Liver (tissue), 9 donors: Measurements from ENCODE around the gene EVA1C. TPM values are rescaled to one million over a fixed set of nuclear protein-coding genes. Genes with fewer than 3 reads are reported as not detected.
"Not testable (repeated sequence)": the region's sequence is repeated elsewhere in the genome, so short reads cannot be mapped to it uniquely, and the experiment has no call there.

ENCODE experiments used
- DNase-seq: peaks from one replicate; pipeline ENCODE4 v3.0.0-alpha.2; 2017; ENCODE audit warnings: low spot score
- H3K27ac ChIP-seq, 2 donors: one replicate each; pipeline ENCODE4 v1.7.0; 2013; ENCODE audit warnings: inconsistent platforms in 2 of 2, low read length in 2 of 2, control low read depth in 1 of 2, low read depth in 1 of 2, mild to moderate bottlenecking in 1 of 2
- H3K27me3 ChIP-seq, 4 donors: one replicate each; pipeline versions ENCODE4 v1.6.1 to v1.7.0; 2013; ENCODE audit warnings: low read length in 3 of 4, inconsistent platforms in 1 of 4, mild to moderate bottlenecking in 1 of 4, moderate library complexity in 1 of 4; ENCODE audit not compliant: control insufficient read depth in 4 of 4, insufficient read depth in 4 of 4
- H3K36me3 ChIP-seq, 4 donors: one replicate each; pipeline versions ENCODE4 v1.6.1 to v1.7.0; 2013; ENCODE audit warnings: low read length in 3 of 4, mild to moderate bottlenecking in 3 of 4, low read depth in 1 of 4, moderate library complexity in 1 of 4; ENCODE audit not compliant: control insufficient read depth in 4 of 4, insufficient read depth in 3 of 4
- H3K4me1 ChIP-seq, 4 donors: one replicate each; pipeline versions ENCODE4 v1.6.1 to v1.7.0; 2013; ENCODE audit warnings: low read length in 3 of 4, mild to moderate bottlenecking in 3 of 4, moderate library complexity in 1 of 4; ENCODE audit not compliant: control insufficient read depth in 4 of 4, insufficient read depth in 4 of 4
- H3K4me3 ChIP-seq, 3 donors: one replicate each; pipeline versions ENCODE4 v1.6.1 to v1.7.0; 2013; ENCODE audit warnings: low read length in 3 of 3, control low read depth in 1 of 3, low read depth in 1 of 3, mild to moderate bottlenecking in 1 of 3
- H3K9ac ChIP-seq, 2 donors: one replicate each; pipeline ENCODE4 v1.7.0; 2013; ENCODE audit warnings: low read length in 2 of 2, mild to moderate bottlenecking in 2 of 2, moderate library complexity in 2 of 2, control low read depth in 1 of 2, low read depth in 1 of 2
- H3K9me3 ChIP-seq, 4 donors: one replicate each; pipeline versions ENCODE4 v1.6.1 to v1.7.0; 2013; ENCODE audit warnings: low read length in 3 of 4; ENCODE audit not compliant: control insufficient read depth in 4 of 4
- EGR1 ChIP-seq, 2 donors: IDR thresholded peaks; 2 replicates each; pipeline ENCODE4 v1.6.1; 2016 to 2018; ENCODE audit warnings: antibody characterized with exemption in 2 of 2, low read depth in 2 of 2
- FOXA1 ChIP-seq: IDR thresholded peaks from 2 replicates; pipeline ENCODE4 v1.6.1; 2016; ENCODE audit warnings: antibody characterized with exemption
- FOXA2 ChIP-seq: IDR thresholded peaks from 2 replicates; pipeline ENCODE4 v1.6.1; 2016; ENCODE audit warnings: antibody characterized with exemption
- HNF4G ChIP-seq: IDR thresholded peaks from 2 replicates; pipeline ENCODE4 v1.6.1; 2016; ENCODE audit warnings: antibody characterized with exemption
- JUND ChIP-seq, 2 donors: IDR thresholded peaks; 2 replicates each; pipeline ENCODE4 v1.6.1; 2016; ENCODE audit warnings: antibody characterized with exemption in 2 of 2
- NR2F2 ChIP-seq: IDR thresholded peaks from 2 replicates; pipeline ENCODE4 v1.6.1; 2016; ENCODE audit warnings: antibody characterized with exemption
- RAD21 ChIP-seq, 2 donors: IDR thresholded peaks; 2 replicates each; pipeline ENCODE4 v1.6.1; 2016; ENCODE audit warnings: antibody characterized with exemption in 2 of 2, mild to moderate bottlenecking in 2 of 2
- RXRA ChIP-seq, 2 donors: IDR thresholded peaks; 2 replicates each; pipeline ENCODE4 v1.6.1; 2017 to 2018; ENCODE audit warnings: antibody characterized with exemption in 2 of 2, mild to moderate bottlenecking in 1 of 2
- SP1 ChIP-seq: IDR thresholded peaks from 2 replicates; pipeline ENCODE4 v1.6.1; 2018; ENCODE audit warnings: antibody characterized with exemption, mild to moderate bottlenecking
- YY1 ChIP-seq: IDR thresholded peaks from 2 replicates; pipeline ENCODE4 v1.6.1; 2016; ENCODE audit warnings: antibody characterized with exemption, mild to moderate bottlenecking
- WGBS: extraction: QIAGEN DNeasy Blood & Tissue Kit; methylation state at CpG from one replicate; pipeline ENCODE4 v1.1.7; 2013; 5-methylcytosine and 5-hydroxymethylcytosine counted together
- polyA plus RNA-seq, 2 donors: library from polyadenylated mRNA; stranded (reverse) in 1 of 2; unstranded in 1 of 2; fragments of 200-250 nt in 1 of 2; fragments of >200 nt in 1 of 2; fragmentation: Nextera tagmentation in 1 of 2; extraction: Ambion mirVana in 1 of 2; gene quantifications; one replicate each; pipeline versions ENCODE4 v1.2.1 to v1.2.3, GENCODE V29; 2013 to 2015
- total RNA-seq, 2 donors: library from RNA; depleted of rRNA; stranded (reverse); fragments of >200 nt; gene quantifications; one replicate each; pipeline ENCODE4 v1.2.3, GENCODE V29; 2014
- TF ChIP-seq, protein P1 (sequence below): fragments of 150-350 bp; IDR thresholded peaks from 2 replicates; pipeline ENCODE4 v1.5.1; 2017; ENCODE audit warnings: improper control_type of control experiment, low read depth, low read length; ENCODE audit not compliant: missing input control
- TF ChIP-seq, protein P2 (sequence below): IDR thresholded peaks from 2 replicates; pipeline ENCODE4 v1.6.1; 2016; ENCODE audit warnings: antibody characterized with exemption
- TF ChIP-seq, protein P3 (sequence below): IDR thresholded peaks from 2 replicates; pipeline ENCODE4 v1.6.1; 2016; ENCODE audit warnings: antibody characterized with exemption
- TF ChIP-seq, protein P4 (sequence below): IDR thresholded peaks from 2 replicates; pipeline ENCODE4 v1.6.1; 2016; ENCODE audit warnings: antibody characterized with exemption, mild to moderate bottlenecking
- TF ChIP-seq, protein P5 (sequence below): IDR thresholded peaks from 2 replicates; pipeline ENCODE4 v1.6.1; 2016; ENCODE audit warnings: antibody characterized with exemption
- donor health status: healthy.
- donor health status: healthy.
- donor health status: healthy.
- donor health status: healthy.
- donor health status: healthy.

EVA1C gene
- total and polyA plus RNA-seq, 4 donors = 0.47 to 3.3 (median 2.4) TPM

DNA sequence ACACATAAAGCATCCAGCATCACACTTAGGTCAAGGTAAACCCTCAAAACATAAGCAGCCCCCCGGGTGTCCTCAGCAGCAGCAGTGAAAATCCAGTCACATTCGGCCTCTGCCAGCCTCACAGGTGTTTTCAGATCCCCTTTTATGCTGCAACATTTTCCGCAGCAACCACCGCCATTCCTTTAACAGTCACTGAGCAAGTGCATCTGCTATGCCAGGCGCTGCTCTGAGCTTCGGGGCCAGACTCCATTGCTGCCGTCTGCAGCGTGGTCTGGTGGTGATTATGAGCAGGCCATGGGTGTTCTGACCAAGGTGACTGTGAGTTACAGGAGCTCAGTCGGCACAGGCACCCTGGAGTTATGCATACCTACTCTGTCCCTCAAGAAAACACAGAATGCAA is 24.2 kb upstream of the EVA1C start (continued):
- TF ChIP-seq EGR1 (IDR thresholded peaks at IDR 0.05; ENCODE audit: low read depth in 2 of 2) (no peak), YY1 (no peak)
- TF ChIP-seq, protein P1, sequence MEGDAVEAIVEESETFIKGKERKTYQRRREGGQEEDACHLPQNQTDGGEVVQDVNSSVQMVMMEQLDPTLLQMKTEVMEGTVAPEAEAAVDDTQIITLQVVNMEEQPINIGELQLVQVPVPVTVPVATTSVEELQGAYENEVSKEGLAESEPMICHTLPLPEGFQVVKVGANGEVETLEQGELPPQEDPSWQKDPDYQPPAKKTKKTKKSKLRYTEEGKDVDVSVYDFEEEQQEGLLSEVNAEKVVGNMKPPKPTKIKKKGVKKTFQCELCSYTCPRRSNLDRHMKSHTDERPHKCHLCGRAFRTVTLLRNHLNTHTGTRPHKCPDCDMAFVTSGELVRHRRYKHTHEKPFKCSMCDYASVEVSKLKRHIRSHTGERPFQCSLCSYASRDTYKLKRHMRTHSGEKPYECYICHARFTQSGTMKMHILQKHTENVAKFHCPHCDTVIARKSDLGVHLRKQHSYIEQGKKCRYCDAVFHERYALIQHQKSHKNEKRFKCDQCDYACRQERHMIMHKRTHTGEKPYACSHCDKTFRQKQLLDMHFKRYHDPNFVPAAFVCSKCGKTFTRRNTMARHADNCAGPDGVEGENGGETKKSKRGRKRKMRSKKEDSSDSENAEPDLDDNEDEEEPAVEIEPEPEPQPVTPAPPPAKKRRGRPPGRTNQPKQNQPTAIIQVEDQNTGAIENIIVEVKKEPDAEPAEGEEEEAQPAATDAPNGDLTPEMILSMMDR = no peak

DNA sequence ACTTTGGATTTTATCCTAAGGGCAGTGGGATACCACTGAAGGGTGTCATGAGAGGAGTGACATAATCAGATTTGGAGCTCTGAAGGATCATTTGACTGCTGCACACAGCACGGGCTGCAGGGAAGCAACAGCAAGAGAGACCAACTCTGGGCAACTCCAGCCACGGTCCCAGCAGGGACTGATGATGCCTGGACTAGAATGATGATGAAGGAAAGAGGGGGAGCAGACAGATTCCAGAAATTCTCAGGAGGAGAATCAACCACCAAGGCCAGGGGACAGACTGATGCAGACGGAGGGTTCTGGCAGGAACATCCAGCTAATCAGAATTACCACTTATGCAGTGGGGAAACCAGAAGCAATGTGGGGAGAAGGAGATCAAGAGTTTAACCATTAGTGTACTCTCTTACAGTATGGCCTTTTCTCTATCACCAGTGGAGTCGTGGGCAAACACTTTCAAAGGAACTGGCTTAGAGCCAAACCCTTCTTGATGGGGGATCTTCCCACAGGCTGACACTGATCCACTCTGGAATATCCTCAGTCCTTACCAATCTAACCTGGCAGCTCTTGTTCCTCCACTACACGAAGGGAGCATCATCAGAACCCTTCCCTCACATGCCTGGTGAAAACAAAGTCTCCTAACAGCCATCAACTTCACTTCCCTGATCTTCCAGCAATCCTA is 23.0 kb upstream of the EVA1C start:
- Histone ChIP-seq H3K4me1 (peaks cover 3 to 35% (median 18%) of the 10 kb centered on the region in 4 donors), H3K27me3 (no peaks in the 10 kb centered on the region), H3K36me3 (peaks cover 0 to 2% (median under 1%) of the 10 kb centered on the region in 4 donors), H3K9ac (no peak overlapping the region), H3K4me3 (no peak overlapping the region), H3K27ac (no peak overlapping the region), H3K9me3 (no peaks in the 10 kb centered on the region)
- 83% methylated on average over 5 of the region's 5 CpGs for WGBS
- TF ChIP-seq JUND (IDR thresholded peaks at IDR 0.05) (no peak), RAD21 (IDR thresholded peaks at IDR 0.05) (no peak), FOXA1 (no peak), NR2F2 (no peak), SP1 (no peak), EGR1 (IDR thresholded peaks at IDR 0.05; ENCODE audit: low read depth in 2 of 2) (no peak), RXRA (IDR thresholded peaks at IDR 0.05) (no peak), FOXA2 (no peak)
- TF ChIP-seq, protein P2, sequence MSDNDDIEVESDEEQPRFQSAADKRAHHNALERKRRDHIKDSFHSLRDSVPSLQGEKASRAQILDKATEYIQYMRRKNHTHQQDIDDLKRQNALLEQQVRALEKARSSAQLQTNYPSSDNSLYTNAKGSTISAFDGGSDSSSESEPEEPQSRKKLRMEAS = no peak
- DNase-seq = no peak

DNA sequence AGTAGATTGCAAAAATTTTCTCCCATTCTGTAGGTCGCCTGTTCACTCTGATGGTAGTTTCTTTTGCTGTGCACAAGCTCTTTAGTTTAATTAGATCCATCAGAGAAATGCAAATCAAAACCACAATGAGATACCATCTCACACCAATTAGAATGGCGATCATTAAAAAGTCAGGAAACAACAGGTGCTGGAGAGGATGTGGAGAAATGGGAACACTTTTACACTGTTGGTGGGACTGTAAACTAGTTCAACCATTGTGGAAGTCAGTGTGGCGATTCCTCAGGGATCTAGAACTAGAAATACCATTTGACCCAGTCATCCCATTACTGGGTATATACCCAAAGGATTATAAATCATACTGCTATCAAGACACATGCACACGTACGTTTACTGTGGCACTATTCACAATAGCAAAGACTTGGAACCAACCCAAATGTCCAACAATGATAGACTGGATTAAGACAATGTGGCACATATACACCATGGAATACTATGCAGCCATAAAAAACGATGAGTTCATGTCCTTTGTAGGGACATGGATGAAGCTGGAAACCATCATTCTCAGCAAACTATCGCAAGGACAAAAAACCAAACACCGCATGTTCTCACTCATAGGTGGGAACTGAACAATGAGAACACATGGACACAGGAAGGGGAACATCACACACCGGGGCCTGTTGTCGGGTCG is 21.8 kb upstream of the EVA1C start:
- H3K27ac ChIP-seq, H3K27me3 ChIP-seq, H3K9me3 ChIP-seq, DNase-seq, H3K4me3 ChIP-seq, H3K9ac ChIP-seq, H3K36me3 ChIP-seq: not testable (repeated sequence)
- H3K4me1 ChIP-seq = peaks cover 3 to 35% (median 18%) of the 10 kb centered on the region in 4 donors
- whole genome bisulfite sequencing = 94% methylated on average over 9 of the region's 11 CpGs

DNA sequence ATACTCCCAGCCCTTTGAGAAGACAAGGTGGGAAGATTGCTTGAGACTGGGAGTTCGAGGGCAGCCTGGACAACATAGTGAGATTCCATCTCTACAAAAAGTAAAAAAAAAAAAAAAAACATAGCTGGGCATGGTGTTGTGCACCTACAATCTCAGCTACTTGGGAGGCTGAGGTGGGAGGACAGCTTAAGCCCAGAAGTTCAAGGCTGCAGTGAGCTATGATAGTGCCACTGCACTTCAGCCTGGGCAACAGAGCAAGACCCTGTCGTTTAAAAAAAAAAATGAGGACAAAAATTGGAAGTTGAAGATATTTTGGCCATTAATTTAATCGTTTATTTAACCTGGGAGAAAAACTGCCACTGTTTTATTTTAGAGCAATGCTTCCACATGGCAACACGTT is 20.8 kb upstream of the EVA1C start:
- Histone ChIP-seq H3K4me1 (peaks cover 3 to 28% (median 15%) of the 10 kb centered on the region in 4 donors), H3K27ac (no peak overlapping the region), H3K4me3 (peak overlapping the region; percentile 74 to 98 (median 95)), H3K36me3 (peaks cover 0 to 2% (median 0%) of the 10 kb centered on the region in 4 donors), H3K9me3 (no peaks in the 10 kb centered on the region), H3K9ac (no peak overlapping the region), H3K27me3 (no peaks in the 10 kb centered on the region)
- no peak for DNase-seq
- 55% methylated on average over 4 of the region's 4 CpGs for WGBS
- TF ChIP-seq FOXA1 = no peak
- no peak for TF ChIP-seq RXRA (IDR thresholded peaks at IDR 0.05)
- TF ChIP-seq FOXA2 = no peak
- TF ChIP-seq, protein P3, sequence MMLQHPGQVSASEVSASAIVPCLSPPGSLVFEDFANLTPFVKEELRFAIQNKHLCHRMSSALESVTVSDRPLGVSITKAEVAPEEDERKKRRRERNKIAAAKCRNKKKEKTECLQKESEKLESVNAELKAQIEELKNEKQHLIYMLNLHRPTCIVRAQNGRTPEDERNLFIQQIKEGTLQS = no peak
- TF ChIP-seq, protein P4, sequence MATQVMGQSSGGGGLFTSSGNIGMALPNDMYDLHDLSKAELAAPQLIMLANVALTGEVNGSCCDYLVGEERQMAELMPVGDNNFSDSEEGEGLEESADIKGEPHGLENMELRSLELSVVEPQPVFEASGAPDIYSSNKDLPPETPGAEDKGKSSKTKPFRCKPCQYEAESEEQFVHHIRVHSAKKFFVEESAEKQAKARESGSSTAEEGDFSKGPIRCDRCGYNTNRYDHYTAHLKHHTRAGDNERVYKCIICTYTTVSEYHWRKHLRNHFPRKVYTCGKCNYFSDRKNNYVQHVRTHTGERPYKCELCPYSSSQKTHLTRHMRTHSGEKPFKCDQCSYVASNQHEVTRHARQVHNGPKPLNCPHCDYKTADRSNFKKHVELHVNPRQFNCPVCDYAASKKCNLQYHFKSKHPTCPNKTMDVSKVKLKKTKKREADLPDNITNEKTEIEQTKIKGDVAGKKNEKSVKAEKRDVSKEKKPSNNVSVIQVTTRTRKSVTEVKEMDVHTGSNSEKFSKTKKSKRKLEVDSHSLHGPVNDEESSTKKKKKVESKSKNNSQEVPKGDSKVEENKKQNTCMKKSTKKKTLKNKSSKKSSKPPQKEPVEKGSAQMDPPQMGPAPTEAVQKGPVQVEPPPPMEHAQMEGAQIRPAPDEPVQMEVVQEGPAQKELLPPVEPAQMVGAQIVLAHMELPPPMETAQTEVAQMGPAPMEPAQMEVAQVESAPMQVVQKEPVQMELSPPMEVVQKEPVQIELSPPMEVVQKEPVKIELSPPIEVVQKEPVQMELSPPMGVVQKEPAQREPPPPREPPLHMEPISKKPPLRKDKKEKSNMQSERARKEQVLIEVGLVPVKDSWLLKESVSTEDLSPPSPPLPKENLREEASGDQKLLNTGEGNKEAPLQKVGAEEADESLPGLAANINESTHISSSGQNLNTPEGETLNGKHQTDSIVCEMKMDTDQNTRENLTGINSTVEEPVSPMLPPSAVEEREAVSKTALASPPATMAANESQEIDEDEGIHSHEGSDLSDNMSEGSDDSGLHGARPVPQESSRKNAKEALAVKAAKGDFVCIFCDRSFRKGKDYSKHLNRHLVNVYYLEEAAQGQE = no peak
- TF ChIP-seq HNF4G = no peak
- TF ChIP-seq NR2F2 = no peak
- TF ChIP-seq, protein P5, sequence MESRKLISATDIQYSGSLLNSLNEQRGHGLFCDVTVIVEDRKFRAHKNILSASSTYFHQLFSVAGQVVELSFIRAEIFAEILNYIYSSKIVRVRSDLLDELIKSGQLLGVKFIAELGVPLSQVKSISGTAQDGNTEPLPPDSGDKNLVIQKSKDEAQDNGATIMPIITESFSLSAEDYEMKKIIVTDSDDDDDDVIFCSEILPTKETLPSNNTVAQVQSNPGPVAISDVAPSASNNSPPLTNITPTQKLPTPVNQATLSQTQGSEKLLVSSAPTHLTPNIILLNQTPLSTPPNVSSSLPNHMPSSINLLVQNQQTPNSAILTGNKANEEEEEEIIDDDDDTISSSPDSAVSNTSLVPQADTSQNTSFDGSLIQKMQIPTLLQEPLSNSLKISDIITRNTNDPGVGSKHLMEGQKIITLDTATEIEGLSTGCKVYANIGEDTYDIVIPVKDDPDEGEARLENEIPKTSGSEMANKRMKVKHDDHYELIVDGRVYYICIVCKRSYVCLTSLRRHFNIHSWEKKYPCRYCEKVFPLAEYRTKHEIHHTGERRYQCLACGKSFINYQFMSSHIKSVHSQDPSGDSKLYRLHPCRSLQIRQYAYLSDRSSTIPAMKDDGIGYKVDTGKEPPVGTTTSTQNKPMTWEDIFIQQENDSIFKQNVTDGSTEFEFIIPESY = no peak
